ENCODE data around the gene HABP4. TPM values are rescaled to one million over a fixed set of nuclear protein-coding genes. Genes with fewer than 3 reads are reported as not detected.
A peak's percentile ranks its signal among the peaks of the same experiment; 100 is the strongest.

Gene HABP4
- total and polyA plus RNA-seq, 2 of the 4 experiments (the other 2 are of a cell fraction), result 5.2 to 10.6 TPM

- Histone ChIP-seq H3K79me1 (ENCODE audit: low read depth in 1 of 2, low read length in 2 of 2) (peaks cover 0 to 12% of the 10 kb centered on the region in 2 experiments; a peak in 1 of 4 replicates), H3K27me3 (ENCODE audit: control insufficient read depth, insufficient read depth, low read length) (no peaks in the 10 kb centered on the region), H3K4me3 (ENCODE audit: insufficient read depth, low read depth, low read length) (no peak overlapping the region), H2BK15ac (ENCODE audit: low read depth, low read length) (no peak overlapping the region), H3K4me2 (ENCODE audit: low read depth, low read length) (no peak overlapping the region), H3K14ac (replicated peaks; ENCODE audit: low read depth, low read length) (no peak overlapping the region), H3K18ac (ENCODE audit: low read depth, low read length) (no peak overlapping the region), H2BK120ac (ENCODE audit: low read depth, low read length) (no peak overlapping the region), H2AK9ac (replicated peaks; ENCODE audit: low read depth, low read length, poor library complexity) (no peak overlapping the region), H2BK20ac (ENCODE audit: low read depth, low read length) (no peak overlapping the region), H2AK5ac (ENCODE audit: low read depth, low read length) (peak overlapping the region; percentile 74; the same call in 1 of the 2 replicates), H4K91ac (ENCODE audit: insufficient read depth, low read depth, low read length) (no peak overlapping the region), H3K56ac (ENCODE audit: extremely low read depth, insufficient read depth, low read length) (no peak overlapping the region), H4K5ac (ENCODE audit: low read depth, low read length) (no peak overlapping the region), H3K9me3 (ENCODE audit: control insufficient read depth, insufficient read depth, low read length) (no peaks in the 10 kb centered on the region), H3K27ac (ENCODE audit: insufficient read depth, low read length) (no peak overlapping the region), H3K23ac (ENCODE audit: low read depth, low read length) (no peak overlapping the region), H4K20me1 (ENCODE audit: insufficient read depth, low read length) (peaks cover 14% of the 10 kb centered on the region), H3K9me1 (ENCODE audit: insufficient read depth, low read length) (peaks cover 17% of the 10 kb centered on the region), H3K9ac (ENCODE audit: low read depth, low read length) (no peak overlapping the region; the same call in 1 of the 2 replicates), H2AFZ (replicated peaks; ENCODE audit: low read length, poor library complexity) (no peak overlapping the region), H4K8ac (ENCODE audit: low read depth in 2 of 2, low read length in 2 of 2) (no peak overlapping the region), H3K36me3 (ENCODE audit: control insufficient read depth, insufficient read depth, low read length) (peaks cover 10% of the 10 kb centered on the region), H2BK5ac (ENCODE audit: low read depth, low read length, poor library complexity, severe bottlenecking) (no peak overlapping the region), H3K4ac (ENCODE audit: low read depth, low read length) (no peak overlapping the region), H3K4me1 (ENCODE audit: control insufficient read depth, insufficient read depth, low read length) (peaks cover 18% of the 10 kb centered on the region)
- WGBS, 2 experiments (ENCODE audit: extremely low coverage in 2 of 2, insufficient read length in 1 of 2), result 100% methylated on average over 6 of the region's 8 CpGs; no CpG with 5 or more reads in 1 of the 2 experiments
- no TSS peak for BruUV-seq (replicated peaks)
- in situ Hi-C loops (cut with MboI; ENCODE audit: low sequenced_read_pairs) (no loop called here), dilution Hi-C loops (cut with HindIII; ENCODE audit: low sequenced_read_pairs, unreplicated experiment) (no loop called here), intact Hi-C loops (cut with micrococcal nuclease) (no loop called here)
- ATAC-seq (ENCODE audit: low read depth) (no peak), DNase-seq (no peak)
- ChIA-PET CTCF (no interaction called here), POLR2A (ENCODE audit: unreplicated experiment) (interaction anchor here (0.5 kb wide), 1 partner anchor 1229 kb away, joined by 7 read pairs; no protein-coding TSS in a partner anchor)
- no peak for TF ChIP-seq CTCF (conservative IDR thresholded peaks at IDR 0.05; ENCODE audit: low read depth, low read length)
- no peak for TF ChIP-seq ELK1 (IDR thresholded peaks at IDR 0.05; ENCODE audit: borderline replicate concordance, low read depth, low read length)
- no peak for TF ChIP-seq NFE2L2 (IDR thresholded peaks at IDR 0.05; ENCODE audit: low read depth, low read length)
- no peak for TF ChIP-seq FOS (IDR thresholded peaks at IDR 0.05; ENCODE audit: low read depth, low read length)
- TF ChIP-seq RCOR1 (IDR thresholded peaks at IDR 0.05; ENCODE audit: insufficient replicate concordance, low read length), result no peak
- TF ChIP-seq CEBPB (IDR thresholded peaks at IDR 0.05; ENCODE audit: low read depth, low read length), result no peak
- no peak for TF ChIP-seq MAFK (IDR thresholded peaks at IDR 0.05; ENCODE audit: low read depth, low read length)
- no peak for TF ChIP-seq SMC3 (IDR thresholded peaks at IDR 0.05; ENCODE audit: low read depth, low read length)
- no peak for TF ChIP-seq CHD1 (IDR thresholded peaks at IDR 0.05; ENCODE audit: low read depth, low read length)
Observed at GRCh38 chr9:96494215-96494800, 44.3 kb downstream of the HABP4 start.
